ENCODE results near the gene HECTD4. TPM values are rescaled to one million over a fixed set of nuclear protein-coding genes. Genes with fewer than 3 reads are reported as not detected.
"Not testable (repeated sequence)": the region's sequence is repeated elsewhere in the genome, so short reads cannot be mapped to it uniquely, and the experiment has no call there.

The HECTD4 gene
- total RNA-seq, 2 donors from 2014 or later = 46.6 to 48.2 TPM

GRCh38 chr12:112340230-112340629 is 42.0 kb downstream of the HECTD4 start:
- Mint-ChIP-seq H3K4me3 (no peak overlapping the region), H3K27ac (no peak overlapping the region), H3K27me3 (ENCODE audit: insufficient read depth) (no peaks in the 10 kb centered on the region), H3K36me3 (ENCODE audit: low read depth) (peaks cover 11% of the 10 kb centered on the region), H3K9me3 (no peaks in the 10 kb centered on the region), H3K4me1 (peaks cover 14% of the 10 kb centered on the region)
- no peak for TF ChIP-seq CTCF (conservative IDR thresholded peaks at IDR 0.05)
- 92 to 100% methylated on average over 2 to 3 of the region's 3 CpGs for WGBS, 2 experiments (ENCODE audit: insufficient coverage in 1 of 2, insufficient read length in 1 of 2)
- Histone ChIP-seq H3K9me3 (ENCODE audit: control insufficient read depth, low read length) (no peaks in the 10 kb centered on the region), H3K27ac (ENCODE audit: low read depth, low read length) (no peak overlapping the region), H3K27me3 (ENCODE audit: control insufficient read depth, insufficient read depth, low read length, poor library complexity, severe bottlenecking) (no peaks in the 10 kb centered on the region), H3K36me3 (ENCODE audit: control insufficient read depth, insufficient read depth, low read length) (no peaks in the 10 kb centered on the region), H3K9ac (ENCODE audit: extremely low read depth, low read length, poor library complexity, severe bottlenecking) (no peak overlapping the region), H3K4me3 (ENCODE audit: low read length) (no peak overlapping the region), H3K4me1 (ENCODE audit: control insufficient read depth, insufficient read depth, low read length) (no peaks in the 10 kb centered on the region)
- DNase-seq = no peak

- not testable (repeated sequence) for H3K27ac Mint-ChIP-seq; H3K4me3 ChIP-seq (ENCODE audit: low read length); H3K9me3 Mint-ChIP-seq; H3K4me1 Mint-ChIP-seq; H3K27ac ChIP-seq (ENCODE audit: low read depth, low read length); H3K9ac ChIP-seq (ENCODE audit: extremely low read depth, low read length, poor library complexity, severe bottlenecking); H3K4me1 ChIP-seq (ENCODE audit: control insufficient read depth, insufficient read depth, low read length); H3K36me3 ChIP-seq (ENCODE audit: control insufficient read depth, insufficient read depth, low read length); H3K27me3 Mint-ChIP-seq (ENCODE audit: insufficient read depth); H3K4me3 Mint-ChIP-seq; H3K27me3 ChIP-seq (ENCODE audit: control insufficient read depth, insufficient read depth, low read length, poor library complexity, severe bottlenecking); H3K9me3 ChIP-seq (ENCODE audit: control insufficient read depth, low read length); DNase-seq
- WGBS, 2 experiments (ENCODE audit: insufficient coverage in 1 of 2, insufficient read length in 1 of 2) = 88 to 93% methylated on average over 1 of the region's 1 CpG
- peaks cover 18% of the 10 kb centered on the region for H3K36me3 Mint-ChIP-seq (ENCODE audit: low read depth)
Observed at GRCh38 chr12:112334999-112335398, 47.2 kb downstream of the HECTD4 start.

- Histone ChIP-seq H3K36me3 (ENCODE audit: control insufficient read depth, insufficient read depth, low read length) (no peaks in the 10 kb centered on the region), H3K9ac (ENCODE audit: extremely low read depth, low read length, poor library complexity, severe bottlenecking) (no peak overlapping the region), H3K9me3 (ENCODE audit: control insufficient read depth, low read length) (no peaks in the 10 kb centered on the region), H3K4me1 (ENCODE audit: control insufficient read depth, insufficient read depth, low read length) (no peaks in the 10 kb centered on the region), H3K4me3 (ENCODE audit: low read length) (no peak overlapping the region), H3K27ac (ENCODE audit: low read depth, low read length) (no peak overlapping the region), H3K27me3 (ENCODE audit: control insufficient read depth, insufficient read depth, low read length, poor library complexity, severe bottlenecking) (no peaks in the 10 kb centered on the region)
- TF ChIP-seq CTCF (conservative IDR thresholded peaks at IDR 0.05) = no peak
- no peak for DNase-seq
- H3K36me3 Mint-ChIP-seq (ENCODE audit: low read depth) = peaks cover 11% of the 10 kb centered on the region
- no peak overlapping the region for H3K4me3 Mint-ChIP-seq
- H3K4me1 Mint-ChIP-seq = no peaks in the 10 kb centered on the region
- no peak overlapping the region for H3K27ac Mint-ChIP-seq
- no peaks in the 10 kb centered on the region for H3K27me3 Mint-ChIP-seq (ENCODE audit: insufficient read depth)
- H3K9me3 Mint-ChIP-seq = no peaks in the 10 kb centered on the region
- 97 to 100% methylated on average over 2 to 3 of the region's 3 CpGs for WGBS, 2 experiments (ENCODE audit: insufficient coverage in 1 of 2, insufficient read length in 1 of 2)
Observed at GRCh38 chr12:112333019-112333418, 49.2 kb downstream of the HECTD4 start.

- WGBS, 2 experiments (ENCODE audit: insufficient coverage in 1 of 2, insufficient read length in 1 of 2) = 83 to 95% methylated on average over 2 to 4 of the region's 4 CpGs
- H3K4me1 ChIP-seq (ENCODE audit: control insufficient read depth, insufficient read depth, low read length) = no peaks in the 10 kb centered on the region
- Mint-ChIP-seq H3K36me3 (ENCODE audit: low read depth) (peaks cover 8% of the 10 kb centered on the region), H3K9me3 (no peaks in the 10 kb centered on the region), H3K27me3 (ENCODE audit: insufficient read depth) (no peaks in the 10 kb centered on the region), H3K4me3 (no peak overlapping the region), H3K27ac (no peak overlapping the region), H3K4me1 (no peaks in the 10 kb centered on the region)
- no peaks in the 10 kb centered on the region for H3K9me3 ChIP-seq (ENCODE audit: control insufficient read depth, low read length)
- H3K4me3 ChIP-seq (ENCODE audit: low read length) = no peak overlapping the region
- DNase-seq = no peak
- no peaks in the 10 kb centered on the region for H3K27me3 ChIP-seq (ENCODE audit: control insufficient read depth, insufficient read depth, low read length, poor library complexity, severe bottlenecking)
- no peak overlapping the region for H3K27ac ChIP-seq (ENCODE audit: low read depth, low read length)
- H3K9ac ChIP-seq (ENCODE audit: extremely low read depth, low read length, poor library complexity, severe bottlenecking) = no peak overlapping the region
- no peak for TF ChIP-seq CTCF (conservative IDR thresholded peaks at IDR 0.05)
- H3K36me3 ChIP-seq (ENCODE audit: control insufficient read depth, insufficient read depth, low read length) = no peaks in the 10 kb centered on the region
Observed at GRCh38 chr12:112331886-112332285, 50.3 kb downstream of the HECTD4 start.

Data from endodermal cell (in vitro differentiated cells).